ENCODE data around the gene D2HGDH. TPM values are rescaled to one million over a fixed set of nuclear protein-coding genes. Genes with fewer than 3 reads are reported as not detected.

Gene D2HGDH
- total RNA-seq, 2 experiments from 2014 or later, result 23.2 to 68.1 TPM

DNA sequence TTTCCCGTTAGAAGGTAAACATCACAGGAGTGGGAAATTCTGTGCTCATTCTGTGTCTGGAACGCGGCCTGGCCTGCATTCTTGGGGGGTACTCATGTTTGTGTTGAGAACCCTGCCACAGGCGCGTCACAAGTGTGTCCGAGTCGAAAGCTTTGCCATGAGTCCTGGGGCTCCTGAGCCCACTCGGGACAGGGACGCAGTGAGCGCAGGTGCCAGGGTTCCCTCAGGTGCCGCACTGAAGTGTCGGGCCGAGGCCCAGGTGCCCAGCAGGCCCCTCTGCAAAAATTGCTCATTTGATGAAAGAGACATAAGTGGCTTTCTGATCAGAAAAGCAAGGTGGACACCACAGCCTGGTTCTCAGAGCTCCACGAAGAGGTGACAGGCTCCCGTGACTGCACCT is 4.7 kb downstream of the D2HGDH start:
- BruUV-seq (replicated peaks), result no TSS peak
- Histone ChIP-seq H2AFZ (ENCODE audit: low read length) (no peak overlapping the region), H3K4me2 (ENCODE audit: low read length) (no peak overlapping the region), H3K79me2 (ENCODE audit: insufficient read depth, low read depth, low read length) (no peaks in the 10 kb centered on the region), H3K9me2 (ENCODE audit: insufficient read depth, low read length) (no peaks in the 10 kb centered on the region), H3K4me1 (ENCODE audit: insufficient read depth, low read length, poor library complexity, severe bottlenecking) (peaks cover 9% of the 10 kb centered on the region), H3K9me3 (ENCODE audit: low read length) (no peaks in the 10 kb centered on the region), H3K4me3 (ENCODE audit: low read depth, low read length, poor library complexity, severe bottlenecking) (no peak overlapping the region), H4K20me1 (ENCODE audit: insufficient read depth, low read length) (no peaks in the 10 kb centered on the region), H3K36me3 (ENCODE audit: insufficient read depth, low read length) (peaks cover 11% of the 10 kb centered on the region; the same call in 1 of the 2 replicates), H3K27ac (ENCODE audit: low read depth, low read length, poor library complexity, severe bottlenecking) (no peak overlapping the region)
- CTCF ChIA-PET (ENCODE audit: unreplicated experiment), result no interaction called here
- intact Hi-C loops (cut with micrococcal nuclease; ENCODE audit: unreplicated experiment), result no loop called here
- POLR2A ChIA-PET, result no interaction called here
- TF ChIP-seq EZH2phosphoT487 (IDR thresholded peaks at IDR 0.05; ENCODE audit: borderline replicate concordance, low read depth, low read length), result no peak
- TF ChIP-seq, protein P1, sequence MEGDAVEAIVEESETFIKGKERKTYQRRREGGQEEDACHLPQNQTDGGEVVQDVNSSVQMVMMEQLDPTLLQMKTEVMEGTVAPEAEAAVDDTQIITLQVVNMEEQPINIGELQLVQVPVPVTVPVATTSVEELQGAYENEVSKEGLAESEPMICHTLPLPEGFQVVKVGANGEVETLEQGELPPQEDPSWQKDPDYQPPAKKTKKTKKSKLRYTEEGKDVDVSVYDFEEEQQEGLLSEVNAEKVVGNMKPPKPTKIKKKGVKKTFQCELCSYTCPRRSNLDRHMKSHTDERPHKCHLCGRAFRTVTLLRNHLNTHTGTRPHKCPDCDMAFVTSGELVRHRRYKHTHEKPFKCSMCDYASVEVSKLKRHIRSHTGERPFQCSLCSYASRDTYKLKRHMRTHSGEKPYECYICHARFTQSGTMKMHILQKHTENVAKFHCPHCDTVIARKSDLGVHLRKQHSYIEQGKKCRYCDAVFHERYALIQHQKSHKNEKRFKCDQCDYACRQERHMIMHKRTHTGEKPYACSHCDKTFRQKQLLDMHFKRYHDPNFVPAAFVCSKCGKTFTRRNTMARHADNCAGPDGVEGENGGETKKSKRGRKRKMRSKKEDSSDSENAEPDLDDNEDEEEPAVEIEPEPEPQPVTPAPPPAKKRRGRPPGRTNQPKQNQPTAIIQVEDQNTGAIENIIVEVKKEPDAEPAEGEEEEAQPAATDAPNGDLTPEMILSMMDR (conservative IDR thresholded peaks at IDR 0.05; ENCODE audit: low read length), result no peak
- DNase-seq (ENCODE audit: low spot score), result no peak

- Histone ChIP-seq H4K20me1 (ENCODE audit: insufficient read depth, low read length) (no peaks in the 10 kb centered on the region), H3K9me2 (ENCODE audit: insufficient read depth, low read length) (no peaks in the 10 kb centered on the region), H3K27ac (ENCODE audit: low read depth, low read length, poor library complexity, severe bottlenecking) (no peak overlapping the region), H3K4me2 (ENCODE audit: low read length) (no peak overlapping the region), H3K9me3 (ENCODE audit: low read length) (no peaks in the 10 kb centered on the region), H3K4me3 (ENCODE audit: low read depth, low read length, poor library complexity, severe bottlenecking) (no peak overlapping the region), H3K79me2 (ENCODE audit: insufficient read depth, low read depth, low read length) (no peaks in the 10 kb centered on the region), H3K36me3 (ENCODE audit: insufficient read depth, low read length) (peaks cover 15% of the 10 kb centered on the region), H2AFZ (ENCODE audit: low read length) (no peak overlapping the region), H3K4me1 (ENCODE audit: insufficient read depth, low read length, poor library complexity, severe bottlenecking) (peaks cover 7% of the 10 kb centered on the region)
- TF ChIP-seq, protein P1 (conservative IDR thresholded peaks at IDR 0.05; ENCODE audit: low read length), result no peak
- TF ChIP-seq EZH2phosphoT487 (IDR thresholded peaks at IDR 0.05; ENCODE audit: borderline replicate concordance, low read depth, low read length), result no peak
- DNase-seq (ENCODE audit: low spot score), result no peak
- intact Hi-C loops (cut with micrococcal nuclease; ENCODE audit: unreplicated experiment), result no loop called here
- POLR2A ChIA-PET, result no interaction called here
- no TSS peak for BruUV-seq (replicated peaks)
- CTCF ChIA-PET (ENCODE audit: unreplicated experiment), result no interaction called here
Observed at GRCh38 chr2:241739651-241740050, 5.2 kb downstream of the D2HGDH start.

- Histone ChIP-seq H3K79me2 (ENCODE audit: insufficient read depth, low read depth, low read length) (no peaks in the 10 kb centered on the region), H4K20me1 (ENCODE audit: insufficient read depth, low read length) (no peaks in the 10 kb centered on the region), H3K27ac (ENCODE audit: low read depth, low read length, poor library complexity, severe bottlenecking) (no peak overlapping the region), H3K9me3 (ENCODE audit: low read length) (no peaks in the 10 kb centered on the region), H3K36me3 (ENCODE audit: insufficient read depth, low read length) (peaks cover 29% of the 10 kb centered on the region), H3K4me1 (ENCODE audit: insufficient read depth, low read length, poor library complexity, severe bottlenecking) (no peaks in the 10 kb centered on the region), H3K4me3 (ENCODE audit: low read depth, low read length, poor library complexity, severe bottlenecking) (no peak overlapping the region), H2AFZ (ENCODE audit: low read length) (no peak overlapping the region), H3K9me2 (ENCODE audit: insufficient read depth, low read length) (no peaks in the 10 kb centered on the region), H3K4me2 (ENCODE audit: low read length) (no peak overlapping the region)
- CTCF ChIA-PET (ENCODE audit: unreplicated experiment), result no interaction called here
- BruUV-seq (replicated peaks), result no TSS peak
- TF ChIP-seq, protein P1 (conservative IDR thresholded peaks at IDR 0.05; ENCODE audit: low read length), result no peak
- TF ChIP-seq EZH2phosphoT487 (IDR thresholded peaks at IDR 0.05; ENCODE audit: borderline replicate concordance, low read depth, low read length), result no peak
- no peak for DNase-seq (ENCODE audit: low spot score)
- intact Hi-C loops (cut with micrococcal nuclease; ENCODE audit: unreplicated experiment), result no loop called here
- POLR2A ChIA-PET, result no interaction called here
Observed at GRCh38 chr2:241741016-241741415, 6.6 kb downstream of the D2HGDH start.

Measured in OCI-LY7 (cell line).